Transverse colon (tissue), 4 donors: ENCODE results near the gene CCR4.

Source experiments
- CTCF ChIP-seq, 5 experiments: fragments of 200-600 bp in 3 of 5; fragments of 450-650 bp in 2 of 5; sonication (generic) in 3 of 5; IDR thresholded peaks; 1 replicate in 2 of 5; 2 replicates in 3 of 5; pipeline ENCODE4 v1.5.1; 2016 to 2017; ENCODE audit warnings: antibody characterized with exemption in 5 of 5, inconsistent platforms in 3 of 5, mild to moderate bottlenecking in 2 of 5, moderate library complexity in 1 of 5
- EP300 ChIP-seq: sonication (generic); formaldehyde crosslinking; IDR thresholded peaks from one replicate; pipeline ENCODE4 v1.6.1; 2017; ENCODE audit warnings: antibody characterized with exemption, low read depth
- POLR2AphosphoS5 ChIP-seq, 3 donors: sonication (generic); formaldehyde crosslinking; IDR thresholded peaks; one replicate each; pipeline ENCODE4 v1.6.1; 2016; ENCODE audit warnings: antibody characterized with exemption in 3 of 3

GRCh38 chr3:32960404-32961170 is 9.1 kb downstream of the CCR4 start:
- TF ChIP-seq POLR2AphosphoS5 (IDR thresholded peaks at IDR 0.05) = no peak
- TF ChIP-seq CTCF (IDR thresholded peaks at IDR 0.05) = no peak
- TF ChIP-seq EP300 = no peak
